ENCODE results near the gene CTNND1. TPM values are rescaled to one million over a fixed set of nuclear protein-coding genes. Genes with fewer than 3 reads are reported as not detected.

The CTNND1 gene
- total RNA-seq, 1 experiment from 2014 or later, result 225 TPM

DNA sequence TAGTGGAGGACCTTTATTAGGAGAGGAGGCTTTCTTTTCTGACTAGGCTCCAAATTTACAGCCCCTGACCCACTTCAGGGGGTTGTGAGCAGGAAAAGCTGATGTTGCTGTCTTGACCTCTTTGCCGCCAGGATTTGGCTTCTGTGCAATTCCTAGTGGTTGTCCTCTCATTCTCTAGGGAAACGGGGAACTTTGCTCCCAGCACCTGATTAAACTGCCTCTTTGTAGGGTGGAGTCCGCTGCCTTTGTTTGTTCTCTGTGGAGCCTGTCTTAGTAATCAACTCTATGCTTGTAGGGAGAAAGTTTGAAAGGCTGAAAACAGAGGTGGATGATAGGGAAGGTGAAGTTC lies 16.3 kb downstream of the CTNND1 start:
- TF ChIP-seq, protein P1, sequence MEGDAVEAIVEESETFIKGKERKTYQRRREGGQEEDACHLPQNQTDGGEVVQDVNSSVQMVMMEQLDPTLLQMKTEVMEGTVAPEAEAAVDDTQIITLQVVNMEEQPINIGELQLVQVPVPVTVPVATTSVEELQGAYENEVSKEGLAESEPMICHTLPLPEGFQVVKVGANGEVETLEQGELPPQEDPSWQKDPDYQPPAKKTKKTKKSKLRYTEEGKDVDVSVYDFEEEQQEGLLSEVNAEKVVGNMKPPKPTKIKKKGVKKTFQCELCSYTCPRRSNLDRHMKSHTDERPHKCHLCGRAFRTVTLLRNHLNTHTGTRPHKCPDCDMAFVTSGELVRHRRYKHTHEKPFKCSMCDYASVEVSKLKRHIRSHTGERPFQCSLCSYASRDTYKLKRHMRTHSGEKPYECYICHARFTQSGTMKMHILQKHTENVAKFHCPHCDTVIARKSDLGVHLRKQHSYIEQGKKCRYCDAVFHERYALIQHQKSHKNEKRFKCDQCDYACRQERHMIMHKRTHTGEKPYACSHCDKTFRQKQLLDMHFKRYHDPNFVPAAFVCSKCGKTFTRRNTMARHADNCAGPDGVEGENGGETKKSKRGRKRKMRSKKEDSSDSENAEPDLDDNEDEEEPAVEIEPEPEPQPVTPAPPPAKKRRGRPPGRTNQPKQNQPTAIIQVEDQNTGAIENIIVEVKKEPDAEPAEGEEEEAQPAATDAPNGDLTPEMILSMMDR (IDR thresholded peaks at IDR 0.05; ENCODE audit: insufficient read depth in 1 of 2, low read depth in 1 of 2, low read length in 1 of 2, severe bottlenecking in 1 of 2, unreplicated experiment in 1 of 2), result no peak
- Mint-ChIP-seq H3K4me1 (ENCODE audit: low read depth, unreplicated experiment) (peaks cover 81% of the 10 kb centered on the region), H3K9me3 (ENCODE audit: unreplicated experiment) (no peaks in the 10 kb centered on the region), H3K27ac (ENCODE audit: unreplicated experiment) (peak overlapping the region; percentile 94), H3K36me3 (ENCODE audit: insufficient read depth, unreplicated experiment) (peaks cover 48% of the 10 kb centered on the region), H3K4me3 (ENCODE audit: unreplicated experiment) (peak overlapping the region; percentile 65), H3K27me3 (ENCODE audit: insufficient read depth, unreplicated experiment) (no peaks in the 10 kb centered on the region)
- H3K27me3 ChIP-seq (replicated peaks; ENCODE audit: control insufficient read depth, insufficient read depth, low read length), result no peaks in the 10 kb centered on the region
- peak overlapping the region; percentile 23 for H3K4me3 ChIP-seq (ENCODE audit: low read depth, low read length)
- TSS peak; percentile 65 for BruUV-seq (replicated peaks)
- ChIA-PET CTCF (interaction anchor here (1.6 to 4.6 kb wide), 3 partner anchors 16 to 26 kb away, joined by 8 to 54 read pairs (median 18); partner anchors contain the start of genes BTBD18 and CTNND1), POLR2A (interaction anchor here (0.5 to 3.3 kb wide), 10 partner anchors 8 to 66 kb away, joined by 3 to 118 read pairs (median 7); partner anchors contain the start of genes CTNND1, MED19 and SELENOH)
- peak; percentile 77 to 83 for DNase-seq
- no peaks in the 10 kb centered on the region for H3K9me3 ChIP-seq
- intact Hi-C loops (cut with micrococcal nuclease; ENCODE audit: unreplicated experiment), result loop anchor here (1.0 to 5.0 kb wide), 2 partner anchors 17 to 799 kb away; partner anchors contain the start of genes CTNND1, LPXN and ZFP91
- H3K4me1 ChIP-seq, result peaks cover 85% of the 10 kb centered on the region
- H3K36me3 ChIP-seq (ENCODE audit: control insufficient read depth, insufficient read depth, low read length), result no peaks in the 10 kb centered on the region

DNA sequence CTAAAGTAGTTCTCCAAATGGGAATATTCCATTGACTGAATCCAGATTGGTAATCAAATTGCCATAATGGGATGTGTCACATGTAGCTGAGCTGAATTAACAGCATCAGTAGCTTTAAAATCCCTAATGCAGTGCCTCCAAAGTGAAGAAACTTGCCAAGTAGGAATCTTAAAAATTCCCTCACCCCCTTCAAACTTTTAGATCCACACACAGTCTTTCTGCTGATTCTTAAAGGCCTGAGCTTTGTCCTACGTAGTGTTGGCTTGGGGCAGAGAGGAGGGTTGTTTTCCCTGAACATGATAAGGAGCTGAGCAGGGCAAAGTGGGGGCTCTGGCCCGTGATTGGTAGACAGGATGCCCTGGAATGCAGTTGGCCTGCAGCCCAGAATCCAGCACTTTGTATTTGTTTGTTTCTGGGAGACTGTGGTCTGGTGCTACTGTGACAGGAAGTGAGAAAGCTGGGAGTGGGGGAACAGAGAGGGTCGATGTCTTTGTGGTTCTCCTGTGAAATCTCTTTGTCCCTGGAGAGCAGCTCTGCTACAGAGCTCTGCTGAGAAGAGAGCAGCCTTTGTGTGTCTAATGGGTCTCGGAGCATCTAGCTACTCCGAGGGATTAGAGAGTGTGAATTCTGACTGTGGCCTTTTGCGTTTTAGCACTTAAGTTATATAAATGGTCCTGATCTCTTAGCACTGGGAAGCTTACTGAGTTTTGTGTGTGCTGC lies 16.9 kb downstream of the CTNND1 start:
- H3K27me3 Mint-ChIP-seq (ENCODE audit: insufficient read depth, unreplicated experiment), result no peaks in the 10 kb centered on the region
- H3K4me3 ChIP-seq (ENCODE audit: low read depth, low read length), result peak overlapping the region; percentile 23
- H3K27ac Mint-ChIP-seq (ENCODE audit: unreplicated experiment), result peak overlapping the region; percentile 94
- ChIA-PET CTCF (interaction anchor here (0.5 to 4.6 kb wide), 7 partner anchors 10 to 27 kb away, joined by 4 to 54 read pairs (median 8); partner anchors contain the start of genes BTBD18 and CTNND1), POLR2A (interaction anchor here (0.5 to 3.3 kb wide), 11 partner anchors 8 to 67 kb away, joined by 3 to 118 read pairs (median 7); partner anchors contain the start of genes CTNND1, MED19 and SELENOH)
- peak; percentile 90 to 94 for DNase-seq
- TF ChIP-seq, protein P1 (IDR thresholded peaks at IDR 0.05; ENCODE audit: insufficient read depth in 1 of 2, low read depth in 1 of 2, low read length in 1 of 2, severe bottlenecking in 1 of 2, unreplicated experiment in 1 of 2), result no peak
- no TSS peak for BruUV-seq (replicated peaks)
- no peaks in the 10 kb centered on the region for H3K9me3 ChIP-seq
- no peaks in the 10 kb centered on the region for H3K27me3 ChIP-seq (replicated peaks; ENCODE audit: control insufficient read depth, insufficient read depth, low read length)
- H3K36me3 ChIP-seq (ENCODE audit: control insufficient read depth, insufficient read depth, low read length), result no peaks in the 10 kb centered on the region
- H3K4me1 ChIP-seq, result peaks cover 87% of the 10 kb centered on the region
- no peaks in the 10 kb centered on the region for H3K9me3 Mint-ChIP-seq (ENCODE audit: unreplicated experiment)
- peaks cover 80% of the 10 kb centered on the region for H3K4me1 Mint-ChIP-seq (ENCODE audit: low read depth, unreplicated experiment)
- intact Hi-C loops (cut with micrococcal nuclease; ENCODE audit: unreplicated experiment), result loop anchor here (1.0 to 5.0 kb wide), 3 partner anchors 10 to 799 kb away; partner anchors contain the start of genes CTNND1, LPXN and ZFP91
- peak overlapping the region; percentile 65 for H3K4me3 Mint-ChIP-seq (ENCODE audit: unreplicated experiment)
- peaks cover 53% of the 10 kb centered on the region for H3K36me3 Mint-ChIP-seq (ENCODE audit: insufficient read depth, unreplicated experiment)

DNA sequence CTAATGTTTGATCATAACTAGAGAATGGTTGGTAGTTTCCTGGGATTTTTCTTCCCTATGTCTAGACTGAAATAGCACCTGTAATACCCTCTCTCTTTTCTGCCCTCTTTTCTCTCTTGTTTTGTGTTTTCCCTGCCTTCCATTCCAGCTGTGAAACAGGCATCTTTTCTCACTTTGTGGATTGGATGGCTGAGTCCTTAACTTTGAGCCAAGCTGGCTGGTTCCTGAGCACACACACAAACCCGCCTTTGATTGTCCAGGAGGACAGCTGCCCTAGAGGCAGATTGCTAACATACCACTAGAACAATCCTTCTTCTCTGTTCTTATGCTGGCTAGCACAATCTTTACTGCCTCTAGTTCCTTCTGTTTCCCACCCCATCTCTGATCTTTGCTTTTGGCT lies 17.7 kb downstream of the CTNND1 start:
- ChIA-PET POLR2A (interaction anchor here (0.8 to 3.3 kb wide), 7 partner anchors 7 to 44 kb away, joined by 3 to 118 read pairs (median 5); partner anchors contain the start of gene CTNND1), CTCF (interaction anchor here (0.6 to 4.6 kb wide), 5 partner anchors 9 to 27 kb away, joined by 3 to 54 read pairs (median 8); partner anchors contain the start of gene BTBD18)
- TF ChIP-seq, protein P1 (IDR thresholded peaks at IDR 0.05; ENCODE audit: insufficient read depth in 1 of 2, low read depth in 1 of 2, low read length in 1 of 2, severe bottlenecking in 1 of 2, unreplicated experiment in 1 of 2), result no peak
- Mint-ChIP-seq H3K36me3 (ENCODE audit: insufficient read depth, unreplicated experiment) (peaks cover 57% of the 10 kb centered on the region), H3K9me3 (ENCODE audit: unreplicated experiment) (no peaks in the 10 kb centered on the region), H3K4me3 (ENCODE audit: unreplicated experiment) (peak overlapping the region; percentile 65), H3K4me1 (ENCODE audit: low read depth, unreplicated experiment) (peaks cover 75% of the 10 kb centered on the region), H3K27ac (ENCODE audit: unreplicated experiment) (peak overlapping the region; percentile 94), H3K27me3 (ENCODE audit: insufficient read depth, unreplicated experiment) (no peaks in the 10 kb centered on the region)
- peak overlapping the region; percentile 16 for H3K4me3 ChIP-seq (ENCODE audit: low read depth, low read length)
- BruUV-seq (replicated peaks), result no TSS peak
- no peaks in the 10 kb centered on the region for H3K36me3 ChIP-seq (ENCODE audit: control insufficient read depth, insufficient read depth, low read length)
- H3K4me1 ChIP-seq, result peaks cover 90% of the 10 kb centered on the region
- DNase-seq, result peak; percentile 74 to 82
- H3K9me3 ChIP-seq, result no peaks in the 10 kb centered on the region
- no peaks in the 10 kb centered on the region for H3K27me3 ChIP-seq (replicated peaks; ENCODE audit: control insufficient read depth, insufficient read depth, low read length)
- intact Hi-C loops (cut with micrococcal nuclease; ENCODE audit: unreplicated experiment), result loop anchor here (1.0 to 5.0 kb wide), 2 partner anchors 9 to 798 kb away; partner anchors contain the start of genes LPXN and ZFP91
